ENCODE measurements around the gene RNASE1.

DNA sequence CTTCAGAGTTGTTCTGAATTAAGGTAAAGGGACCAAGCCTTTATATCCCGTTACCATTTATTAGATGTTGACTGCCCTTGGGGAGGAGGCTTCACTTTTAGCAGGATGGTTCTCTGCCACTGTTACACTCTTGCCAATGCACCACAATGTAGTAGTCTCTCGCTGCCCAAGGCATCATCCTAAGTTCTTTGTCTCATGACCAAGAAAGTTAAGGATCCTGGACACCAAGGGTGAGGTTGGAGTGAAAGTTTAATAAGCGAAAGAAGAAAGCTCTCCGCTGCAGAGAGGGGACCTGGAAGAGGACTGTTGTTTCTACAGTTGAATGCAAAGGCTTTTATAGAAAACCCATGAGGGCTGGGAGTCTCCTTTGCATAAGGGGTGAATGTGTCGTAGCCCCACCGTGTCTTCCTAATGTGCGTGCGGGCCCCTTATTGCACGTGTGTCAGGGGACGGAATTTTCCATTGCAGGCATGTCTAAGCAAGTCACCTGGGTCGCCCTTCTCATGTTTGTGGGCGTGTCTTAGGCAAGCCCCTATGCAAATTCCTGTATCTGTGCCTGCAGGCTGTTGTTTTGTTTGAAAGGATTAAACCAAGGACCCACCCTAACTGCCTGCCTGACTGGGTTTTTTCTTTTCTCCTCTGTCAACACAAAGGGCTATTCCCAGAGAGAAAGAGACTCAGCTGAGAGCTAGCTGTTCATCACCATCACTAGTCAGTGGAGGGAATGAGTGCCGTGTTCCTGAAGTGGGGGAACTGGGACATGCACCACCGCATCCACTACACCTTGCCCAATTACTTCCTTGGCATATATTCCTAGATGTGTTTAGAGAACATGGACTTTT, 17.6 kb upstream of the RNASE1 start:
- TF ChIP-seq, protein P1, sequence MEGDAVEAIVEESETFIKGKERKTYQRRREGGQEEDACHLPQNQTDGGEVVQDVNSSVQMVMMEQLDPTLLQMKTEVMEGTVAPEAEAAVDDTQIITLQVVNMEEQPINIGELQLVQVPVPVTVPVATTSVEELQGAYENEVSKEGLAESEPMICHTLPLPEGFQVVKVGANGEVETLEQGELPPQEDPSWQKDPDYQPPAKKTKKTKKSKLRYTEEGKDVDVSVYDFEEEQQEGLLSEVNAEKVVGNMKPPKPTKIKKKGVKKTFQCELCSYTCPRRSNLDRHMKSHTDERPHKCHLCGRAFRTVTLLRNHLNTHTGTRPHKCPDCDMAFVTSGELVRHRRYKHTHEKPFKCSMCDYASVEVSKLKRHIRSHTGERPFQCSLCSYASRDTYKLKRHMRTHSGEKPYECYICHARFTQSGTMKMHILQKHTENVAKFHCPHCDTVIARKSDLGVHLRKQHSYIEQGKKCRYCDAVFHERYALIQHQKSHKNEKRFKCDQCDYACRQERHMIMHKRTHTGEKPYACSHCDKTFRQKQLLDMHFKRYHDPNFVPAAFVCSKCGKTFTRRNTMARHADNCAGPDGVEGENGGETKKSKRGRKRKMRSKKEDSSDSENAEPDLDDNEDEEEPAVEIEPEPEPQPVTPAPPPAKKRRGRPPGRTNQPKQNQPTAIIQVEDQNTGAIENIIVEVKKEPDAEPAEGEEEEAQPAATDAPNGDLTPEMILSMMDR (IDR thresholded peaks at IDR 0.05; ENCODE audit: insufficient read depth, low read length, poor library complexity, severe bottlenecking): no peak
- no peak for TF ChIP-seq EZH2phosphoT487 (conservative IDR thresholded peaks at IDR 0.05; ENCODE audit: low read length)
